GM21825 (cell line): ENCODE data around the gene SPSB4.

Experiments used
- ATAC-seq: cut with Tn5 transposase; IDR thresholded peaks from one replicate; pipeline ENCODE4 v1.9.1; 2021; ENCODE audit warnings: mild to moderate bottlenecking, moderate library complexity; ENCODE audit not compliant: unreplicated experiment

Gene SPSB4

DNA sequence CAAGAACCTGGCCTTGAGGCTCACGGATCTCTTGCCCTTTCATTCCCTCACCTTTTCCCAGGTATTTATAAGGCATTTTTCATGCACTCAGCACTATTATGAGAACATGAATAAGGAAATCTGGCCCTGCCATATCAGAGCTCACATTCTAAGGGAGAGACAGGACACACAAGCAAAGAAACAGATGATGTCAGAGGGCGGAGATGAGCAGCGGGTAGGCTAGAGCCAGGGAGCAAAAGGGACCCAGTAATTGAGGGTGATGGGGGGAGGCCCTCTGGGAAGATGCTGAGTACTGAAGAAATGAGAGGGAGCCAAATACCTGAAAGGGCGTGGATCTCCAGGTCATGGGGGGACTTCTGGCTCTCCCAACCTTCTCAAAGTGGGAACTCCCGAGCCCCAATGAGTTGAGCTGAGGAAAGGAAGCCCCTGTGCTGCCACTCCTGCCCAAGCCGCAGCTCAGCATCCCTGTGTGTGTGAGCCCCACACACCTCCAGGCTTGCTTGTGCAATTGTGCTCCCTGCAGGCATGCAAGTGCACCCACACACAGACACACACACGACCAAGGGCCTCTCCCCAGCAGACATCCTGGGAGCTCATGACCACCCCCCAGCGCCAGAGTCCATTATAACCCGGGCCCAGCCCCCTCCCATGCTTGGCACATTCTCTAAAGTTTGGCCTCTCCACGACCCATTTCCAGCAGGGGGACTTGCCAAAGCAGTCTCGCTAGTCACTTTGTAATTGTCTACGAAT lies 99.1 kb downstream of the SPSB4 start:
- no peak for ATAC-seq

DNA sequence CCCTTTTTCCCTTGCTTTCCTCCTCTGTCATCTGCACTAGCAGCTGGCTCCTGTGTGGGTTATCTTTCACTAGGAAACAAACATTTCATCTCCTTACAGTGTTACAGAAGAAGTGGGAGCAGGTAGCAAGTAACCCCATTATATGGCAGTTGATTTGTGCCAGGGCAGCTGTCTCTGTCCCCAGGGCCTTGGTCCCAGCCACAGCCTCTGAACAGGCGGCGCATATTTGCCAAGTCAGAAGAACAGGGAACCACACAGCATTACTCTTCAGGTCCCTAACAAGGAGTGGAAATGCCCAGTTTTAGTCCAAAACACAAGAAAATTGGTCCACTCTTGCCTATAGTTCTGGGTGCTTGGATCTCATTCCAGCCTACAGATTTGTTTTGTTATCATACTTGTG lies 99.8 kb downstream of the SPSB4 start:
- ATAC-seq = no peak

DNA sequence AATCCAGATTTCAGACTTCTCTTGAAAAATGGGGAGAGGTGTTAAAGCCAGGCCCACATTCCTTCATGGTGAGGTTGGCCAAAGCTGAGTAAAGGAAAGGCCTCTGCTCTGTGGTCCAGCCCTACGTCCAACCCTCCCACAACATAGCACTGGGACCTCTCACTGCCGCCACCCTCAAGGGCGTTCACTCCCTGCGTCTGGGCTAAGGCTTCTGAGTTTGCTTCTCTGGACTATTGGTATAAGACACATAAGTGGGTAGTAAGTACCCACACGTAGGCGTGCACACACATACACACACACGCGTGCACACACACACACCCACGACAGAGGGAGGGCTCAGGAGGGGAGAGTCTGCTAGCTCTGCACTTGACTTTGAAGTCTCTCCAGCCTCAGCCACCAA lies 100.3 kb downstream of the SPSB4 start:
- no peak for ATAC-seq

DNA sequence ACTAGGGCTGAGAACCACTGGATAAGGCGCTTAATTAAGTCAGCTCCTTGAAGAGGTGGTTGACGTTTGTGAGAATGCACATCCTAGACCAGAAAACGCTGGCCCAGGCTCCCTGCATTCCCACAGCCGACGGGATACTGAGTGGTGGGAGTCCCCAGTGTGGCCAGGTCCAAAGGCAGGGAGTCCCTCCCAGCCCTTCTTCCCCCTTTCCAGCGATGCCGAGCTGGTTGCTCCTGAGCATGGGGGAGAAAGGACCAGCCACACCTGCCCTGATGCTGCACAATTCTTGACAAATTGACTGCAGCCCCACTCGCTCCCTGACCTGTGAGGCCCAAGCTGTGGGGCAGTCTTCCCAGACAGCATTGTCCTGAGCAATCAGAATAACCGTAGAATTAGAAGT lies 101.0 kb downstream of the SPSB4 start:
- no peak for ATAC-seq

DNA sequence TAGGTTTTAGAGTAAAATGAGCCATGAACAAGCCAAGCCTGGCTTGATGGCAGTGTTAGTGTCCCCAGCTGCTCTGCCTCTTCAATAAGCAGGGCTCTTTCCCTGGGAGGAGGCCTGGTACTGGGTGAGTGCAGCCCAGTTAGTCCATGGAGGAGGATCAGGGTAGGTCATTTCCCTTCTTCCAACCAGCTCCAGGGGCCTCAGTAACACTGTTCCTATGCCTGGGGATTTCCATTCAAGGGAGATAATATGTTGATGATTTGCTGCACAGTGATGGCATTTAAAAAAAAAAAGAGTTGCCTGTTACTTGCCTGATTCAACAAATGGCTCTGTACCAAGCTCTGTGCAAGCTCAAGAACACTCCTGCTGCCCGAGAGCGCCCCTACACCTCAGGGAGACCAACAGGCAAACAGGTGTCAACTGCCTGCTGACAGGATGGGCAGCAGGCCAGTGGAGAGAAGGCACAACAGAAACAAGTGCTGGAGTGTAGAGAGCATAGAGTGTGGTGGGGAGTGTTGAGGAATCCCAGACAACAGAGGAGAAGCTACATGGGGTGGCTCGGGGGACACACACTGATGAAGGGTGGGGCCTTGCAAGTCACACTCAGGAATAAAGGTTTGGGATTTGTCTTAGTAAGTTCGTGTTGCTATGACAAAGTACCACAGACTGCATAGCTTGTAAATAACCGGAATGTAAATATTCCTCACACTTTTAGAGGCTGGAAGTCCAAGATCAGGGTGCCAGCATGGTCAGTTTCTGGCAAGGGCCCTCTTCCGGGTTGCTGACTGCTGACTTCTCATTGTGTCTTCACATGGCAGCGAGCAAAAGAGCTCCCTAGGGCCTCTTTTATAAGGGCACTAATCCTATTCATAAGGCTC lies 101.9 kb downstream of the SPSB4 start:
- ATAC-seq = no peak

DNA sequence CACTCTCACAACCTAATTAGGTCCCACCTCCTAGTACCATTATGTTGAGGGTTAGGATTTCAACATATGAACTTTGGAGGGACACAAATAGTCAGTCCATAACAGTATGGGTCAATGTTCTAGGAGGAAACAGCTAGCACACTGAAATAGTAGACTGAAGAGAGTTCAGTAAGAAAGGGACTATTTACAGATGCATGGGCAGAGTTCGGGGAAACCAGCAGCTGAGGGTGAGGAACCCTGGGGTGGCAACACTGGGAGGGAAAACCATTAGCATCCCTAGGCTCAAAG lies 102.5 kb downstream of the SPSB4 start:
- ATAC-seq = no peak

DNA sequence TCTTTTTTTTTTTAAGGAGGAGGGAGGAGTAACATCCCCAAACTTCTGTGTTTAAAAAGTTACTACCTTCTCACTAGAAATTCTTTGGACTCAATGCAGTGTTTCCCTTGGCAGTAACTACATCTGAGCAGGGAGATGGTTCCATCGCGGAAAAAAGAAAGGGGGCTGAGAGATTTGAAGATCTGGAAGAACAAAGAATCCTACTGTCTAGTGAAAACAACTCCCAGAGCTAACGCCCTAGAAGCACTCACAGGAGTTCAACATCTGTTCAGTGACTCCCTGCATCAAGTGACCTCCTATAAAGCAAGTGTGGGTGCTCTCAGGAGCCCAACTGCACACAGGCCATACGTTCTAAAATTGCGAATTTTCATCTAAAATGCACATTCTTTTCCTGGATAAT lies 113.7 kb downstream of the SPSB4 start:
- ATAC-seq = no peak

DNA sequence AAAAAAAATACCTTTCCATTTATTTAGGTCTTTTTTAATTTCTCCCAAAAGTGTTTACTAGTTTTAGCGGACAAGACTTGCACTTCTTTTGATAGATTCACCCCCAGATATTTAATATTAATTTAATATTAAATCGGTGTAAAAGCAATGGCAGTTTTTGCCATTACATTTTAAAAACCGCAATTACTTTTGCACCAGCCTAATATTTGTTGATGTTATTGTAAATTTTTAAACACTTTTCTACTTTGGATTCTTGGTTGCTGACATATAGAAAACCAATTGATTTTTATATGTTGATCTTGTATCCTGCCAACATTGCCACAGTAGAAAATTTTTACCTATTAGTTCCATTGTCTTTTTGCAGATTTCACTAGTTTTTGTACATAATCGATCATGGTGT lies 116.5 kb downstream of the SPSB4 start:
- no peak for ATAC-seq

DNA sequence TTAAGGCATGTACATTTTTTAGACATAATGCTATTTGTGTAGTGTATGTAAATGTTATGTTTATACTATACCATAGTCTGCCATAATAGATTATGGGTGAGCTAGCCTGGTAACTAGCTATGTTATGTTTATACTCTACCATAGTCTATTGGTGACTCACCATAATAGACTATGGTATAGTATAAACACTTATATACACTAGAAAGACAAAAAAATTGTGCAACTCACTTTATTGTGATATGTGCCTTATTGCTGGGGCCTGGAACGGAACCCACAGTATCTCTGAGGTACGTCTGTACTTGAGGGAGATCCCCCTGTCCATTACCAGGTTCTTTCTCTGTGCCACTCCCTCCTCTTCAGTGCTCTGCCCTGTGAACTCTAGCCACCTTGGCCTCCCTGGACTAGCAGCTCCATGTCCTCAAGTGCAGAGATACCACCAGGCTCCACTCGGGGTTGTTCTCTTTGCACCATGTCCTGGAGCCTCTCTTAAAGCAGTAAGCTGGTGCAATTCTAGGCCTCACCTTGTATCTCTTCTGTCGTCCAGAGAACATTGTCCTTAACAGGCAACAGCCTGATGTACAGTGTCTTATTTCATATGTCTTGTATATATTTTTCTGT lies 119.6 kb downstream of the SPSB4 start:
- ATAC-seq = no peak

DNA sequence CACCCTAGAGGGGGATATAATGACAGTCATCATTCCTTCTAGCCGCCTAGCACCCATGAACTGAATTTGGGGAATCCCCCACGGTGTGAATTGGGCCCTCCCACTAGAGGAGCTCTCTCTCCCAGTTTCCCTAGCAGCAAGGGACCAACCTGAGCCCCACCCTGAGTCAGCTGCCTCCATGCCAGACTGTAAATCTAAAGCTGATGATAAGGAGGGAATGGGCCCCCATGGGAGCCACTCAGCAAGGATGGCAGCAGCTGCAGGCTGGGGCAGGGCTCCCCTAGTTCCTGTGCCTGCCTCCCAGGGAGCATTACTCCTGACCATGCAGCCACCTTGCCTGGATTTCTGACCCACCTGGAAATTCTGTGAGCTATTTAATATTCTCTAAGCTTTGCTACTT lies 123.5 kb downstream of the SPSB4 start:
- no peak for ATAC-seq

DNA sequence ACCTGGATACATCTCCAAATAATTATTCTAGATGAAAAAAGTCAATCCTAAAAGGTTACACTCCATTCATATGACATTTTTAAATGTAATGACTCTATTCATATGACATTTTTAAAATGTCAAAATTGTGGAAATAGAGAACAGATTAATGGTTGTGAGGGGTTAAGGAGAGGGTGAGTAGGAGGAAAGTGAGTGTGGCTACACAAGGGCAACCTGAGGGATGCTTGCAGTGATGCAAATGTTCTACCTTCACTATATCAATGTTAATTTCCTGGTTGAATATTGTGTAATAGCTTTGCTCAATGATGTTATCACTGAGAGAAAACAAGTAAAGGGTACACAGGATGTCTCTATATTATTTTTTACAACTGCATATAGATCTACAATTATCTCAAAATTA lies 125.6 kb downstream of the SPSB4 start:
- ATAC-seq = no peak

DNA sequence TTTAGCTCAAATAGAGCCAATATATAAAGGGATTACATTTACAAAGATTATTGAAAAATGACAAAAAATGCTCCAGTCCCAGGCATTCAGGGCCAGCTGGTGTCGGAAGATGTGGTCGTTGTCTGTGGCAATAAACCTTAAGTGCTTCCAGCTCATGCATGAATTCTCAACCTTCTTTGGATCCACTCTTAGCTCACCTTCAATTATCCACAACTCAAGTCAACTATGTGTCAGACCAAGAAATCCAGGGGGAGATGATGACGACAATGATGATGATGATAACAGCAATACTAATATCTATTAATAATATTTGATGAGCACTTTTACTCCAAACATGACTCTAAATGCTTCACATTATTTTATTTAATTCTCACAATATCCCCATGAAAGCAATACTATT lies 126.9 kb downstream of the SPSB4 start:
- no peak for ATAC-seq

DNA sequence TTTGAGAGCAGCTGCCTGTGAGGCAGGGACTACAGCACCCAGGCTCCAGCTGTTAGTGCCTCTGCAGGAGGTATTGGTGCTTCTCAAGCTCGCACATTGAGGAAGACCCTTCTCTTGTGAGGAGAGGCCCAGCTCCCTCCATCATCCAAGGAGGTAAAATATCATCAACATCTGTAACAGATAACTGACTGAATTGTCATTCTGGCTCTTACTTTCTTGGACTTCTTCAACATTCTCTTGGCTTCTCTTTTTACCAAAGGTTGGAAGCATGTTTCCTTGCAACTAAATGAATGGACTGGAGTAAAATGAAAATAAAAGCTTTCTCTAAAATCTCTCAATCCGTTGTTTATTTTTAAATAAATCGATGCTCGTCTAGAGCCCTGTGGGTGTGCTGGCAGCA lies 127.4 kb downstream of the SPSB4 start:
- no peak for ATAC-seq

DNA sequence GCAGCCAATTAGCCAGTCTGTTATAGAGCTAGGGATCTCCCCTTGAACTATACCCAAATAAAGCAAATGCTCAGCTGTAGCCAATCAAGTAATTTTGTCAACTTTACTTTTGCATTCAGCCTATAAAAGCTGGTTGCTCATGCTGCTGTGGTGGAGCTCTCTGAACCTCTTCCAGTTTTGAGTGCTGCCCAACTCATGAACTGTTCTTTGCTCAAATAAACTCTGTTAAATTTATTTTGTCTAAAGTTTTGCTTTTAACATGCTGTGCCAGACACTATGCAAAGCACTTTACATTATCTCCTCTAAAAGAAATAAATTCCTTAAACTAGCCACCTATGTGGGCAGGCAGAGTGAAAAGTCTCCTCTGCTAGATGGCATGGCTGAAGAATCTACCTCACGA lies 128.8 kb downstream of the SPSB4 start:
- ATAC-seq = no peak

DNA sequence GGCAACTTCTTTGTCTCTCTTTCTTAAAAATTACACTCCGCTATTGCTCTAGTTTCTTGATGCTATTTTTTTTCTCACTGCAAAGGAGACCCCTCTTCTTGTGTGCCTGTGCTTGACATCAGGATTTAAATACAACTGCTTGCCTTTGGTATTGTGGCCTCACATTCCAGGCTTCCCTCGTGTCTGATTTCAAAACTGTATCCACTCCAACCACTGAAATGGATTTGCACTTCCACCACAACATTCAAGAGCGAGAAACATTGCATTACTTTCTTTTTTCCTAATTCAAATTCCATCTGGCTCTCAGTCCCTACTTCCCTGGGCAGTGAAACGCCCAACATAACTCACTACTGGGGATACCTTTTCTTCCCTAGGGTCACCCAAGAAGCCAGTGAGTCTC lies 130.0 kb downstream of the SPSB4 start:
- no peak for ATAC-seq

DNA sequence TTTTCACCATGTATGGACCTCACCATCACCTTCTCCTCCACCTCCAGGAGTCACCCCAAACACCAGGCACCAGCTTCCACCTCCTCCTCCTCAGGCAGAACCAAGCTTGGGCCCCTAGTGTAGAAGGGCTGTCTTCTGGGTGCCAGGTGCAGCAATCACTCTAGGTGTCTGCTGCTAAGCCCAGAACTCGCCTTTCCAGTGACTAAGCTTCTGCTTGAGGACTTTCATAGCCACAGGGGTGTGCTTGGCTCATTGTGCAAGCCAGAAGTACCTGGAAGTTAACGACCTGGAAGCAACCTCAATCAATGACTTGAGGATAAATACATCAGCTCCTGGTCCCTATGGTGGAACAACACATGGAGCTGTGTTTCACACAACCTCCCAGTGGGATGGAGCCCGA lies 130.7 kb downstream of the SPSB4 start:
- no peak for ATAC-seq

DNA sequence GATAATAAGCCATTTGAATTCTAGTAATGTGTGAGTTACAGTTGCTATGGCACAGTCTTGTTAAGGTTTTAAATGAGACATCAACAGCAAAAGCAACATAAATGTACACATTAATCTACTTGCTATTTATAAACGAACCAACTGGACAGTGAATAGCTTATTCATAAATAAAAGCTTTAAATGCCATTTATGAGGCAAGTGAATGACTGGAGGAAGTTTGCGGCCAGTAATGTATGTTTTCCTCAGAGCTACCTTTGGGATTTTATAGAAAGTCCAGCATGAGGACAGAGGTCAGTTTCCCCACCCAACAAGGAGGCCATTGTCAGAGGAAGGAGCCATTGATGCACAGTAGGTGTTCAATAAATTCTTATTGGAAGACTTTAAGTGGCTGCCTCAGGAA lies 132.5 kb downstream of the SPSB4 start:
- ATAC-seq = no peak

DNA sequence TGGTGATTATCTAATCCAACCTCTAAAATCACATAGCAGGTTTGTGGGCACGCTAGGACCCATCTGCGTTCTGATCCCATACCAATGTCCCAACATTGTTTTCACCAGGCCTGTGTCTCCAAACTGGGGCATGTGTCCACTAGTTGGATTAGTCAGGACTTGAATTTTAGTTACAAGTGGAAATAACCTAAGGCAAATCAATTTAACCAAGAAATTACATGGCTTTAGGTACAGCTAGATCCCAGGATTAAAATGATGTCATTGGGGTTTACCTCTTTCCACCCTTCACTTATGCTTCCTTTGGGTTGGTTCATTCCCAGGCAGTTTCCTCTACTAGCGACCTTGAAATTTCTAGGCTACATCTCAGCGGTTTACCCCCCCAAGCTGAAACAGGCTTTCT lies 133.3 kb downstream of the SPSB4 start:
- no peak for ATAC-seq

DNA sequence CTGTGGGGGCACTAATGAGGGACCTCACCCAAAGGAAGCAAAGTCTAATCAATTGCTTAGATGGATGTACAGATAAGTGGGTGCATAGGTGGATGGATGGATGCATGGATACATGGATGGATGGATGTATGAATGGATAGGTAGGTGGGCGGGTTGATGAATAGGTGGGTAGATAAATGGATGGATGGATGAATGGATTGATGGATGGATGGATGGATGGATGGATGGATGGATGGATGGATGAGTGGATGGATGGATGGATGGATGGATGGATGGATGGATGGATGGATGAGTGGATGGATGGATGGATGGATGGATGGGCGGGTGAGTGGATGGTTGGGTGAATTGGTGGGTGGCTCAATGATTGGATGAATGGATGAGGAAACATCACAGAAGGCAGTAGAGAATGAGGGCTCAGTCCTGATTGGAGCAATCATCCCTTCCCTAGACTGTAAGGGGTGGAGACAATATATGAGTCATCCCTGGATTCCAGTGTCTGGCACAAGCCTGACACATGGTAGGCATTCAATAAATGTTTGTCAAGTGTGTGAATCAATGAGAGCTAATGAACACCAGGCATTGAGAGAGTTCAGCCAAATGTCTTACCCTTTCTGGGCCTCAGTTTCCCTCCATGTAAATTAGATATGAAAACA lies 140.1 kb downstream of the SPSB4 start:
- ATAC-seq = no peak

DNA sequence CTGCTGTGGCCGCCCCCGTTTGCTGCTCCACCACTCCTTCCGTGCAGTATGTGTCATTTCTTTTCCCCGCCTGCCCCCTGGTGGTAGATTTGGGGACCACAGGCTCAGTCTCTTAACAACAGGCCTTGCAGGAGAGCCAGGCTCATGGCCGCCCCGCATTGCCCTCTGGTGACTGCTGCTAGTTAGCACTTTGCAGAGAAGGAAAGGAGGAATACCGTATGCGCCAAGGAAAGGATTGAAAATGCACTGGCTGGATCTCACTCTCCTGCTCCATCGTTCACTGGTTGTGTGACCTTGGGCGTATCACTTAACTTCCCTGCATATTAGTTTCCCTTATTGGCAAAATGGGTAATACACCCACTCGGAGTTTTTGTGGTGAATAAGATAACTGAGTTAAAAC lies 141.2 kb downstream of the SPSB4 start:
- peak; percentile 100 for ATAC-seq

DNA sequence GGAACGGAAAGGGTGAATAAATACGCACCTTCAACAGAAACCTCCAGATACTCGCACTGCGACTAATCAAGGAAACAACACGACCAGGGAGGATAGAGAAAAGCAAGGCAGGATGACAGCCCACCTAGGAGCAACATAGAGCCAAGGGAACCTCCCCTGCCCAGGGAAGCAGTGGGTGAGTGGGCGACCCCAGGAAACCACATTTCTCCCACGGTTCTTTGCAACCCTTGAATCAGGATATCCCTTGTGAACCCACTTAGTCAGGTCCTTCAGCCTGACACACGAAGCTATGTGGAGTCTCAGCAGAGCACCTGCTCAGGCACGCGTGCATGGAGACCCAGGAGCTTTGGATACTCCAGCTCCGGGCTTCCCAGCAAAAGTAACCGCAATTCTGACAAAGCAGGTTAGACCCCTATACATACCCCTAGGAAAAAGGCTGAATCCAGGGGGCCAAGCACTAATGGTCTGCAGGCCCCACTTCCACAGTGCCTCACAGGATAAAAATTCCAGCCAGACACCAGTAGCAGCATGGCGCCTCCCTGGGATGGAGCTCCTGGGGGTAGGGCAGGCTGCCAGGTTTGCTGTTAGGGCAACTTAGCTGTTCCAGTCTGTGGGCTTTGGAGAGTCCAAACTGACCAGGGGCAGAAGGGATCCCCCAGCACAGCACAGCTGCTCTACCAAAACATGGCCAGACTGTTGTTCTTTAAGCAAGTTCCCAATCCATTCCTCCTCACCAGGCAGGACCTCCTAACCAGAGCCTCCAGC lies 142.1 kb downstream of the SPSB4 start:
- no peak for ATAC-seq
